ENCODE results near the gene FADS6.
A peak's percentile ranks its signal among the peaks of the same experiment; 100 is the strongest.

DNA sequence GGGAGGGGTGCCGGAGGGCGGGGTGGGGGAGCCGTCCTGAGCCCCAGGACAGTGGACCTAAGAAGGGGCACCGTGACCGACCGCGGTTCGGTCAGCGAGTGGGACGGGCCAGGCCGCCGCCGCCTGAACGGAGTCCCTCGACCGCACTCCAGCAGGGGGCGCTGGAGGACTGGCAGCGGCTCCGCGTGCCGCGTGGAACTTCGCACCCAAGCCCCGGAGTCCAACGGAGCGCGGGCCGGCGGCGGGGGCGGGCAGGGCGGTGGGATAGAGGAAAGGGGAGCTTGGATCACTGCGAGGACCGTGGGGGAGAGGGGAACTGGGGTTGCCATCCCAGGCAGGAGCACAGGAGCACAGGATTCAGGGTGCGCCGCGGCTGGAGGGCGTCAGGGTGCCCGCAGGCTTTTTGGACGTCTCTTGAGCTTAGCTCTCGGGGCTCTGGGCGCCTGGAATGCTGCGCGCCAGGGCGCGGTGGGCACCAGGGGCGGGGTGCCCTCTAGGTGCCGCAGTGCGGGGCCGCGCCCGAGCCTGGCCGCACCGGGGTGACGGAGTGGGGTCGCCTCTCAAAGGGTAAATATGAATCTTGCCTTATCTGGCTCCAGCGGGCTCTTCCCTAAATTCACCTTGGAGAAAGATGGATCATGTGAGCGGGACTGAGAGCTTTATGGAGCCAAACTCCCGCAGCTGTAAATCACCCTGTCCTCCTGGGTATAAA, 30.3 kb upstream of the FADS6 start:
- TF ChIP-seq NFIC (IDR thresholded peaks at IDR 0.05; ENCODE audit: low read depth, low read length) (no peak), SIN3A (IDR thresholded peaks at IDR 0.05; ENCODE audit: low read depth, low read length) (no peak), POLR2A (IDR thresholded peaks at IDR 0.05; ENCODE audit: low read depth, low read length) (no peak), CEBPB (IDR thresholded peaks at IDR 0.05; ENCODE audit: borderline replicate concordance in 1 of 2, low read depth in 2 of 2, low read length in 2 of 2) (no peak), CTCF (IDR thresholded peaks at IDR 0.05 in 2 of 3, conservative IDR thresholded peaks at IDR 0.05 in 1 of 3; ENCODE audit: control insufficient read depth in 2 of 3, extremely low read depth in 1 of 3, insufficient read depth in 1 of 3, low read depth in 3 of 3, low read length in 3 of 3) (peak; percentile 45 to 91 (median 88)), SP1 (IDR thresholded peaks at IDR 0.05; ENCODE audit: low read depth, low read length) (no peak)

Measured in GM12878 (cell line).